Smooth muscle cell (in vitro differentiated cells): ENCODE results near the gene SNX24. TPM values are rescaled to one million over a fixed set of nuclear protein-coding genes. Genes with fewer than 3 reads are reported as not detected.

Experiments
- DNase-seq: peaks from one replicate; lab custom pipeline; 2025; ENCODE audit not compliant: unreplicated experiment; lab: John Stamatoyannopoulos, UW
- H2AFZ ChIP-seq: fragments of 200-600 bp; sonication (generic); 2 replicates; pipeline ENCODE4 v1.6.0; 2016; ENCODE audit warnings: antibody characterized with exemption, low read depth, mild to moderate bottlenecking
- H3F3A ChIP-seq: fragments of 200-600 bp; sonication (generic); 2 replicates; pipeline ENCODE4 v1.6.0; 2017; ENCODE audit warnings: antibody characterized with exemption, low read depth
- H3K27ac ChIP-seq: fragments of 200-600 bp; sonication (generic); 2 replicates; pipeline ENCODE4 v1.5.1; 2016; ENCODE audit warnings: low read depth, mild to moderate bottlenecking
- H3K27me3 ChIP-seq: fragments of 200-600 bp; sonication (generic); 2 replicates; pipeline ENCODE4 v1.6.1; 2016; ENCODE audit warnings: low read depth, mild to moderate bottlenecking
- H3K36me3 ChIP-seq: fragments of 200-600 bp; sonication (generic); 2 replicates; pipeline ENCODE4 v1.5.1; 2016; ENCODE audit warnings: low read depth
- H3K4me1 ChIP-seq: fragments of 200-600 bp; sonication (generic); 2 replicates; pipeline ENCODE4 v1.5.1; 2016; ENCODE audit warnings: low read depth
- H3K4me2 ChIP-seq: fragments of 200-600 bp; sonication (generic); 2 replicates; pipeline ENCODE4 v1.6.0; 2016; ENCODE audit warnings: mild to moderate bottlenecking
- H3K4me3 ChIP-seq: fragments of 200-600 bp; sonication (generic); 2 replicates; pipeline ENCODE4 v1.5.1; 2016; ENCODE audit warnings: mild to moderate bottlenecking
- H3K79me2 ChIP-seq: fragments of 200-600 bp; sonication (generic); 2 replicates; pipeline ENCODE4 v1.6.0; 2016; ENCODE audit warnings: low read depth, mild to moderate bottlenecking
- H3K9ac ChIP-seq: fragments of 200-600 bp; sonication (generic); 2 replicates; pipeline ENCODE4 v1.6.0; 2016; ENCODE audit warnings: low read depth
- H3K9me3 ChIP-seq: fragments of 200-600 bp; sonication (generic); replicated peaks from 2 replicates; pipeline ENCODE4 v1.5.1; 2016; ENCODE audit warnings: low read depth
- H4K20me1 ChIP-seq: fragments of 200-600 bp; sonication (generic); 2 replicates; pipeline ENCODE4 v1.6.0; 2016; ENCODE audit warnings: low read depth
- WGBS: methylation state at CpG from one replicate; pipeline ENCODE4 v1.1.7; 2016; ENCODE audit warnings: low lambda C conversion rate; 5-methylcytosine and 5-hydroxymethylcytosine counted together
- polyA plus RNA-seq: library from polyadenylated mRNA; unstranded; fragments of >200 nt; fragmentation: Nextera tagmentation; extraction: Ambion mirVana; gene quantifications from 2 replicates; pipeline ENCODE4 v1.2.1, GENCODE V29; 2016
- total RNA-seq: library from RNA; depleted of rRNA; stranded (reverse); fragments of >200 nt; gene quantifications from 2 replicates; pipeline ENCODE4 v1.2.3, GENCODE V29; 2014
- TF ChIP-seq, protein P1 (sequence below): fragments of 200-600 bp; sonication (generic); IDR thresholded peaks from 2 replicates; pipeline ENCODE4 v1.5.1; 2017; ENCODE audit warnings: borderline replicate concordance, mild to moderate bottlenecking, antibody characterized with exemption; ENCODE audit not compliant: insufficient read depth, poor library complexity, severe bottlenecking

SNX24 gene
- total and polyA plus RNA-seq, 2 experiments from 2014 or later, result 15.3 to 44.9 TPM

- DNase-seq, result no peak
- Histone ChIP-seq H3K36me3 (no peaks in the 10 kb centered on the region), H3K4me2 (no peak overlapping the region), H2AFZ (no peak overlapping the region), H3F3A (no peaks in the 10 kb centered on the region), H3K79me2 (peaks cover 61% of the 10 kb centered on the region), H4K20me1 (peaks cover 27% of the 10 kb centered on the region), H3K4me3 (no peak overlapping the region), H3K27ac (no peak overlapping the region), H3K9ac (no peak overlapping the region), H3K27me3 (no peaks in the 10 kb centered on the region), H3K9me3 (no peaks in the 10 kb centered on the region), H3K4me1 (peaks cover 3% of the 10 kb centered on the region)
- WGBS, result 63% methylated on average over 2 of the region's 2 CpGs
- TF ChIP-seq, protein P1, sequence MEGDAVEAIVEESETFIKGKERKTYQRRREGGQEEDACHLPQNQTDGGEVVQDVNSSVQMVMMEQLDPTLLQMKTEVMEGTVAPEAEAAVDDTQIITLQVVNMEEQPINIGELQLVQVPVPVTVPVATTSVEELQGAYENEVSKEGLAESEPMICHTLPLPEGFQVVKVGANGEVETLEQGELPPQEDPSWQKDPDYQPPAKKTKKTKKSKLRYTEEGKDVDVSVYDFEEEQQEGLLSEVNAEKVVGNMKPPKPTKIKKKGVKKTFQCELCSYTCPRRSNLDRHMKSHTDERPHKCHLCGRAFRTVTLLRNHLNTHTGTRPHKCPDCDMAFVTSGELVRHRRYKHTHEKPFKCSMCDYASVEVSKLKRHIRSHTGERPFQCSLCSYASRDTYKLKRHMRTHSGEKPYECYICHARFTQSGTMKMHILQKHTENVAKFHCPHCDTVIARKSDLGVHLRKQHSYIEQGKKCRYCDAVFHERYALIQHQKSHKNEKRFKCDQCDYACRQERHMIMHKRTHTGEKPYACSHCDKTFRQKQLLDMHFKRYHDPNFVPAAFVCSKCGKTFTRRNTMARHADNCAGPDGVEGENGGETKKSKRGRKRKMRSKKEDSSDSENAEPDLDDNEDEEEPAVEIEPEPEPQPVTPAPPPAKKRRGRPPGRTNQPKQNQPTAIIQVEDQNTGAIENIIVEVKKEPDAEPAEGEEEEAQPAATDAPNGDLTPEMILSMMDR, result no peak
These were observed 17.8 kb downstream of the SNX24 start for GRCh38 chr5:122863240-122863639.

GRCh38 chr5:122863721-122864120, 18.3 kb downstream of the SNX24 start:
- no peak overlapping the region for H3K9ac ChIP-seq
- TF ChIP-seq, protein P1, result no peak
- no peaks in the 10 kb centered on the region for H3K27me3 ChIP-seq
- H3K4me1 ChIP-seq, result peaks cover 3% of the 10 kb centered on the region
- H3K4me3 ChIP-seq, result no peak overlapping the region
- DNase-seq, result no peak
- H4K20me1 ChIP-seq, result peaks cover 23% of the 10 kb centered on the region
- no peak overlapping the region for H3K4me2 ChIP-seq
- no peak overlapping the region for H3K27ac ChIP-seq
- H3F3A ChIP-seq, result no peaks in the 10 kb centered on the region
- no peak overlapping the region for H2AFZ ChIP-seq
- no peaks in the 10 kb centered on the region for H3K9me3 ChIP-seq
- H3K79me2 ChIP-seq, result peaks cover 61% of the 10 kb centered on the region
- 95% methylated on average over 4 of the region's 4 CpGs for WGBS
- H3K36me3 ChIP-seq, result peaks cover 4% of the 10 kb centered on the region

- H4K20me1 ChIP-seq, result peaks cover 21% of the 10 kb centered on the region
- H3K36me3 ChIP-seq, result peaks cover 6% of the 10 kb centered on the region
- H3K4me1 ChIP-seq, result peaks cover 3% of the 10 kb centered on the region
- H2AFZ ChIP-seq, result no peak overlapping the region
- peaks cover 57% of the 10 kb centered on the region for H3K79me2 ChIP-seq
- no peaks in the 10 kb centered on the region for H3K9me3 ChIP-seq
- no peak overlapping the region for H3K4me2 ChIP-seq
- H3F3A ChIP-seq, result peaks cover under 1% of the 10 kb centered on the region
- no peaks in the 10 kb centered on the region for H3K27me3 ChIP-seq
- 93% methylated on average over 6 of the region's 6 CpGs for WGBS
- H3K27ac ChIP-seq, result no peak overlapping the region
- H3K9ac ChIP-seq, result no peak overlapping the region
- TF ChIP-seq, protein P1, result no peak
- DNase-seq, result no peak
- no peak overlapping the region for H3K4me3 ChIP-seq
These were observed 19.0 kb downstream of the SNX24 start for GRCh38 chr5:122864400-122864799.

DNA sequence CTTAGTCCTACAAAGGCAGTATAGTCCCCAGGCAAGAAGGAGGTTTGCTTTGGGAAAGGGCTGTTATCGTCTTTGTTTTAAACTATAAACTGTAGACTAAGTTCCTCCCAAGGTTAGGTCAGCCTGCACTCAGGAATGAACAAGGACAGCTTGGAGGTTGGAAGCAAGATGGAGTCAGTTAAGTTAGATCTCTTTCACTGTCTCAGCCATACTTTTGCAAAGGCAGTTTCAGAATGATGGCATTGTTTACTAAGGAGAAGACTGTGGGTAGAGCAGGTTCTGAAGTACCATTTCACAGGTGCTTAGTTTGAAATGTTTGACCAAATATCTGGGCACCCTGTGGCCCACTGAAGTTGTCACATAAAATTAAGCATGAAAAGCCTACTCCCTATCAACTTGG, 19.4 kb downstream of the SNX24 start:
- no peak overlapping the region for H2AFZ ChIP-seq
- peaks cover 20% of the 10 kb centered on the region for H4K20me1 ChIP-seq
- 89% methylated on average over 1 of the region's 1 CpG for WGBS
- no peaks in the 10 kb centered on the region for H3K27me3 ChIP-seq
- H3K4me1 ChIP-seq, result no peaks in the 10 kb centered on the region
- no peak overlapping the region for H3K4me3 ChIP-seq
- H3K36me3 ChIP-seq, result peaks cover 6% of the 10 kb centered on the region
- TF ChIP-seq, protein P1, result no peak
- no peaks in the 10 kb centered on the region for H3K9me3 ChIP-seq
- no peak for DNase-seq
- H3F3A ChIP-seq, result peaks cover 4% of the 10 kb centered on the region
- peaks cover 53% of the 10 kb centered on the region for H3K79me2 ChIP-seq
- H3K9ac ChIP-seq, result no peak overlapping the region
- H3K27ac ChIP-seq, result no peak overlapping the region
- H3K4me2 ChIP-seq, result no peak overlapping the region
